HCT116 (cell line): ENCODE results near the gene CHRNA9. TPM values are rescaled to one million over a fixed set of nuclear protein-coding genes. Genes with fewer than 3 reads are reported as not detected.

Experiments used
- ATAC-seq: fragments of 200-7000 bp; cut with Tn5 transposase; 2 replicates; pipeline ENCODE4 v1.9.1; 2020; ENCODE audit warnings: mild to moderate bottlenecking, moderate library complexity
- BruUV-seq: library from RNA; stranded (reverse); fragments of 400-500 nt; replicated peaks from 2 replicates; lab custom pipeline; 2021; lab: Mats Ljungman, UMichigan
- CTCF ChIA-PET: fragments of 300-600 bp; sonication (Branson Sonifier 250); formaldehyde crosslinking; loops from one replicate; lab custom pipeline; 2021; ENCODE audit warnings: antibody characterized with exemption; lab: Charles Lee
- POLR2A ChIA-PET: fragments of 300-600, 350-600 bp; sonication (Branson Sonifier 250); formaldehyde crosslinking; loops from one replicate; lab custom pipeline; 2021; ENCODE audit warnings: antibody characterized with exemption; lab: Charles Lee
- RAD21 ChIA-PET, 2 experiments: fragments of 300-600 bp; sonication (Branson Sonifier 250); formaldehyde crosslinking; loops; one replicate each; lab custom pipeline; 2023; ENCODE audit warnings: low total read pairs in 2 of 2; ENCODE audit not compliant: uncharacterized antibody in 2 of 2, unreplicated experiment in 2 of 2, low non-redundant PET in 1 of 2; lab: Charles Lee
- DNase-seq: peaks from one replicate; pipeline ENCODE4 v3.0.0-alpha.2; 2010; ENCODE audit warnings: low read depth, low spot score
- H2AFZ ChIP-seq: fragments of 200-600 bp; shearing (Covaris generic), sonication (generic); 2 replicates; pipeline ENCODE4 v1.6.1; 2017; ENCODE audit warnings: low read depth, mixed run types, mixed read lengths, antibody characterized with exemption, low read length; ENCODE audit not compliant: poor library complexity, severe bottlenecking
- H3K27ac ChIP-seq: 2 replicates; pipeline ENCODE4 v1.5.1; 2012; ENCODE audit warnings: low read depth, low read length
- H3K27me3 ChIP-seq: fragments of 200-600 bp; sonication (generic); 2 replicates; pipeline ENCODE4 v1.6.1; 2016; ENCODE audit warnings: mixed run types, low read length, mixed read lengths; ENCODE audit not compliant: insufficient read depth
- H3K36me3 ChIP-seq, 2 experiments: fragments of 200-500 bp in 1 of 2; fragments of 200-600 bp in 1 of 2; sonication (Bioruptor generic) in 1 of 2; sonication (generic) in 1 of 2; 2 replicates each; pipeline versions ENCODE4 v1.5.1 to v1.6.1; 2014 to 2016; ENCODE audit warnings: low read length in 2 of 2, inconsistent platforms in 1 of 2, mixed read lengths in 1 of 2, mixed run types in 1 of 2; ENCODE audit not compliant: insufficient read depth in 2 of 2, control insufficient read depth in 1 of 2
- H3K4me1 ChIP-seq, 2 experiments: fragments of 200-600 bp in 1 of 2; sonication (generic) in 1 of 2; 2 replicates each; pipeline versions ENCODE4 v1.5.1 to v1.6.1; 2012 to 2017; ENCODE audit warnings: low read length in 2 of 2, inconsistent platforms in 1 of 2, mild to moderate bottlenecking in 1 of 2, mixed read lengths in 1 of 2, mixed run types in 1 of 2, moderate library complexity in 1 of 2; ENCODE audit not compliant: insufficient read depth in 2 of 2, control insufficient read depth in 1 of 2
- H3K4me2 ChIP-seq: fragments of 200-600 bp; sonication (generic); 2 replicates; pipeline ENCODE4 v1.6.1; 2017; ENCODE audit warnings: mixed run types, low read length, mixed read lengths
- H3K4me3 ChIP-seq, 2 experiments: fragments of 200-600 bp in 1 of 2; sonication (generic) in 1 of 2; replicated peaks in 1 of 2; 2 replicates each; pipeline ENCODE4 v1.5.1; 2011 to 2016; ENCODE audit warnings: low read length in 2 of 2, control low read depth in 1 of 2, low read depth in 1 of 2, mild to moderate bottlenecking in 1 of 2, mixed read lengths in 1 of 2, mixed run types in 1 of 2
- H3K79me2 ChIP-seq: fragments of 200-600 bp; sonication (generic); 2 replicates; pipeline ENCODE4 v1.6.1; 2017; ENCODE audit warnings: mild to moderate bottlenecking, mixed run types, low read length, moderate library complexity, mixed read lengths; ENCODE audit not compliant: insufficient read depth
- H3K9ac ChIP-seq: fragments of 200-600 bp; sonication (generic); 2 replicates; pipeline ENCODE4 v1.6.1; 2016; ENCODE audit warnings: low read length, mixed read lengths
- H3K9me2 ChIP-seq: fragments of 200-600 bp; sonication (generic), shearing (Covaris generic); 2 replicates; pipeline ENCODE4 v1.6.1; 2017; ENCODE audit warnings: mixed run types, mild to moderate bottlenecking, moderate library complexity; ENCODE audit not compliant: insufficient read depth
- H3K9me3 ChIP-seq, 2 experiments: fragments of 200-500 bp in 1 of 2; fragments of 200-600 bp in 1 of 2; sonication (Bioruptor generic) in 1 of 2; sonication (generic) in 1 of 2; 2 replicates each; pipeline ENCODE4 v1.6.1; 2014 to 2017; ENCODE audit warnings: low read length in 2 of 2, mixed read lengths in 2 of 2, inconsistent platforms in 1 of 2, low read depth in 1 of 2, mild to moderate bottlenecking in 1 of 2, mixed run types in 1 of 2, moderate library complexity in 1 of 2; ENCODE audit not compliant: control insufficient read depth in 1 of 2, insufficient read depth in 1 of 2
- H4K20me1 ChIP-seq: fragments of 200-600 bp; sonication (generic), shearing (Covaris generic); 2 replicates; pipeline ENCODE4 v1.6.1; 2017; ENCODE audit warnings: mixed run types, mild to moderate bottlenecking, moderate library complexity; ENCODE audit not compliant: insufficient read depth
- CTCF ChIP-seq, 3 experiments: fragments of 200-600 bp in 1 of 3; sonication (generic) in 1 of 3; IDR thresholded peaks in 2 of 3; conservative IDR thresholded peaks in 1 of 3; 2 replicates each; pipeline ENCODE4 v1.5.1; 2012 to 2017; ENCODE audit warnings: low read depth in 2 of 3, low read length in 2 of 3, antibody characterized with exemption in 1 of 3, borderline replicate concordance in 1 of 3, control low read depth in 1 of 3, mild to moderate bottlenecking in 1 of 3, mixed read lengths in 1 of 3, mixed run types in 1 of 3, moderate library complexity in 1 of 3; ENCODE audit not compliant: insufficient read depth in 1 of 3
- ELF1 ChIP-seq: IDR thresholded peaks from 2 replicates; pipeline ENCODE4 v1.6.1; 2012; ENCODE audit warnings: low read depth, borderline replicate concordance
- FOSL1 ChIP-seq: IDR thresholded peaks from 2 replicates; pipeline ENCODE4 v1.6.1; 2012; ENCODE audit warnings: low read depth
- POLR2A ChIP-seq: IDR thresholded peaks from 2 replicates; pipeline ENCODE4 v1.7.0; 2011; ENCODE audit warnings: borderline replicate concordance; ENCODE audit not compliant: insufficient read depth, insufficient read length; ENCODE audit errors: extremely low read depth
- SP1 ChIP-seq: IDR thresholded peaks from 2 replicates; pipeline ENCODE4 v1.6.1; 2012; ENCODE audit warnings: low read depth
- SRF ChIP-seq: IDR thresholded peaks from 2 replicates; pipeline ENCODE4 v1.6.1; 2012; ENCODE audit warnings: low read depth
- YY1 ChIP-seq: IDR thresholded peaks from 2 replicates; pipeline ENCODE4 v1.6.1; 2011; ENCODE audit warnings: low read length, low read depth, moderate library complexity, mild to moderate bottlenecking; ENCODE audit not compliant: insufficient replicate concordance; ENCODE audit errors: extremely low read depth
- intact Hi-C: fragments of 100-400 bp; cut with micrococcal nuclease; formaldehyde crosslinking; loops from 2 replicates; pipeline ENCODE4 v1.10.0; 2022
- total RNA-seq: library from RNA; stranded (reverse); gene quantifications from one replicate; pipeline ENCODE4 v1.2.1, GENCODE V29; 2021; ENCODE audit not compliant: unreplicated experiment

The CHRNA9 gene
- total RNA-seq, 1 experiment from 2014 or later = not detected

DNA sequence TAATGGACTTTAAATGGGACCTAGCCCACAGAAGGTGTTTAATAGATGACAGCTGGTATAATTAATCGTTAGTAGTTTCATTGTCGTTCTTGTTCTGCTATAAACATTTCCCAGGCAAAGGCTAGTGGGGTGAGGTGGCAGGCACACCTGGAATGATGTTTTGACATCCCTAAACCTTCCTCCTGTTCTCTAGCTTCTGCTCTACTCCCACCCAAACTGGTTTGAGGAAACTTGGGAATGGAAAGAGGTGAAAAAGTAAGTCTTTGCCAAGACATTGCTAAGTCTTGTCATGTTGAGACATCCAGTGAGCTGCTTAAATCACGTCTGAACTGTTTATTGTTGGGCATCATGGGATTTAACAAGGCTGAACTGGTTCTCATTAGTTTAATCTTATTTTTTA lies 37.5 kb downstream of the CHRNA9 start:
- intact Hi-C loops = no loop called here
- TF ChIP-seq POLR2A (no peak), SP1 (no peak), CTCF (IDR thresholded peaks at IDR 0.05 in 2 of 3, conservative IDR thresholded peaks at IDR 0.05 in 1 of 3; ENCODE audit: borderline replicate concordance in 1 of 3, insufficient read depth in 1 of 3, low read depth in 2 of 3, low read length in 2 of 3) (no peak)
- no peaks in the 10 kb centered on the region for H3K36me3 ChIP-seq
- no peaks in the 10 kb centered on the region for H3K9me2 ChIP-seq
- DNase-seq = no peak
- POLR2A ChIA-PET = no interaction called here
- H3K9me3 ChIP-seq = no peaks in the 10 kb centered on the region
- no peaks in the 10 kb centered on the region for H3K27me3 ChIP-seq
- RAD21 ChIA-PET = no interaction called here
- no peak overlapping the region for H3K4me3 ChIP-seq
- ATAC-seq = no peak
- no peak overlapping the region for H3K4me2 ChIP-seq
- no peak overlapping the region for H3K9ac ChIP-seq
- CTCF ChIA-PET = no interaction called here
- H2AFZ ChIP-seq = no peak overlapping the region
- no peak overlapping the region for H3K27ac ChIP-seq
- no TSS peak for BruUV-seq
- no peaks in the 10 kb centered on the region for H3K79me2 ChIP-seq
- peaks cover 0 to 3% of the 10 kb centered on the region in 2 experiments; a peak in 2 of 4 replicates for H3K4me1 ChIP-seq
- no peaks in the 10 kb centered on the region for H4K20me1 ChIP-seq

DNA sequence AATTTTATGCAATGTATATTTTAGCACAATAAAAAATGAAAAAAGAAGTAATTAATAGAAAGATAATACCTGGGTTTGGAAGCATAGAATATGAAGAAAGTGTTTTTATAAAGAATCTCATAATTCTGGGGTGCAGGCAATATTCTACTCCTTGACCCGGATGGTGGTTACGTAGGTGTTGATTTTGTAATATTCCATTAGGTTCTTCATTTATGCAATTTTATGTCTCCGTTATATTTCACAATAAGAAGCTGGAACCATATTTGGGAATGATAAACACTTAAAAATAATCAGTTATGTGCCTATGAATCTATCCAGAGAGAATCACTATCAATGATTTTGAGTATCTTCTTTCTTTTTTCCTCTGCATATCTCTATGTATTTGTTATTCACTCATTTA lies 38.5 kb downstream of the CHRNA9 start:
- ChIA-PET RAD21 (no interaction called here), POLR2A (no interaction called here), CTCF (no interaction called here)
- no peak for ATAC-seq
- Histone ChIP-seq H3K9ac (no peak overlapping the region), H3K9me3 (no peaks in the 10 kb centered on the region), H3K4me2 (no peak overlapping the region), H3K4me3 (no peak overlapping the region), H3K27me3 (no peaks in the 10 kb centered on the region), H3K36me3 (no peaks in the 10 kb centered on the region), H3K79me2 (no peaks in the 10 kb centered on the region), H3K9me2 (no peaks in the 10 kb centered on the region), H3K27ac (no peak overlapping the region), H3K4me1 (peaks cover 0 to 13% of the 10 kb centered on the region in 2 experiments; a peak in 2 of 4 replicates), H2AFZ (no peak overlapping the region), H4K20me1 (no peaks in the 10 kb centered on the region)
- no TSS peak for BruUV-seq
- DNase-seq = no peak
- no peak for TF ChIP-seq ELF1
- TF ChIP-seq SRF = no peak
- TF ChIP-seq FOSL1 = no peak
- TF ChIP-seq POLR2A = no peak
- no peak for TF ChIP-seq YY1
- intact Hi-C loops = no loop called here
